IPS DF 6.9 (cell line): Measurements from ENCODE around the gene ARVCF.
"Not testable (repeated sequence)": the region's sequence is repeated elsewhere in the genome, so short reads cannot be mapped to it uniquely, and the experiment has no call there.

ENCODE experiments used
- DNase-seq: peaks from one replicate; pipeline ENCODE4 v3.0.0-alpha.2; 2013; ENCODE audit warnings: low read depth, low spot score
- H3K27ac ChIP-seq: one replicate; pipeline ENCODE4 v1.5.1; 2013; ENCODE audit warnings: low read length, control low read depth
- H3K27me3 ChIP-seq: 2 replicates; pipeline ENCODE4 v1.6.1; 2013; ENCODE audit warnings: mild to moderate bottlenecking, low read length; ENCODE audit not compliant: control insufficient read depth, insufficient read depth
- H3K36me3 ChIP-seq: 2 replicates; pipeline ENCODE4 v1.6.1; 2013; ENCODE audit warnings: low read length; ENCODE audit not compliant: control insufficient read depth, insufficient read depth
- H3K4me1 ChIP-seq: 2 replicates; pipeline ENCODE4 v1.6.1; 2013; ENCODE audit warnings: low read length; ENCODE audit not compliant: control insufficient read depth, insufficient read depth
- H3K4me3 ChIP-seq: 2 replicates; pipeline ENCODE4 v1.5.1; 2013; ENCODE audit warnings: mild to moderate bottlenecking, low read length
- H3K9me3 ChIP-seq: 2 replicates; pipeline ENCODE4 v1.6.1; 2013; ENCODE audit warnings: low read length, inconsistent platforms; ENCODE audit not compliant: control insufficient read depth, insufficient read depth
- WGBS: extraction: QIAGEN DNeasy Blood & Tissue Kit; methylation state at CpG from one replicate; pipeline ENCODE4 v1.1.7; 2013; ENCODE audit warnings: mixed read lengths, missing lambda C conversion rate; ENCODE audit not compliant: insufficient read length, insufficient coverage; 5-methylcytosine and 5-hydroxymethylcytosine counted together

The ARVCF gene

DNA sequence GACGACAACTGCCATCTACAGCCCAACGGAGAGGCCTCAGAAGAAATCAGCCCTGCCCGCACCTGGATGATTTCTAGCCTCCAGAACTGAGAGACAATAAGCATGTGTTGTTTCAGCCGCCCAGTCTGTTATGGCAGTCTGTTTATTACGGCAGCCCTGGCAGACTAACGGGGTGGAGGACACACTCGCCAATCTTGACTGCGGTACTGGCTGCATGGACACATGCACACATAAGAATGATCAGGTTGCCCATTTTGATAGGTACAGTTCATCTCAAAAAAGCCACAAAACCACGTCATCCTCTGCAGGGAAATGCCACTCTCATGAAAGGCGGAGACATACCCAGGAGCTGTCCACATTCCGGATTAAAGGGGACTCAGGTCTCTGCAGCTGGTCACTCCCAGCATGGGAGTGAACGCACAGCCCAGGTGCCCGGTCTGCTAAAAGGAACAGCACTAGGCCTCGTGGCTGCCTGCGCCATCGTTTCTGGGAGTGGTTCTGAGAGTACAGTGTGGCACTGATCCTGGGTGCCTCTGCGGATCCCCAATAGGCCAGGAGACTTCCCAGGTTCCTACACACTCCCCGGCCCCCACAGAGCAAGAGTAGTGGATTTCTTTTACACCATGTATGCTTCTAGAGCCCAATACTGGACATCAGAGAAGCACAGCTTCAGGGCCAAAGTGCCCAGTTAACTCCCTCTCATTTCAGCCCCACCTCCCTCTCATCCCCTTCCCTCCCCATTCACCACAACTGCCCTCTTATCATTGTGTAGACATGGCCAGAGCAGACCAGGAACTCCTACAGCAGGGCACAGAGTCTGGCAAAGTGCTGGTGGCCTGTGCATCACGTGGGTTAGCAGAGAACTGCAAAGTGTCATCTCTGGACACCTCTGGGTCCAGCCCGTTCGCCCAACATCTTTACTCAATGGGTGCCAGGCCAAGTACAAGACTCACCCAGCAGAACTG lies 86.8 kb downstream of the ARVCF start:
- Histone ChIP-seq H3K27ac (no peak overlapping the region), H3K9me3 (no peaks in the 10 kb centered on the region), H3K36me3 (no peaks in the 10 kb centered on the region), H3K4me1 (no peaks in the 10 kb centered on the region), H3K27me3 (no peaks in the 10 kb centered on the region), H3K4me3 (no peak overlapping the region)
- DNase-seq, result no peak
- no CpG with 5 or more reads among the region's 21 CpGs for WGBS

DNA sequence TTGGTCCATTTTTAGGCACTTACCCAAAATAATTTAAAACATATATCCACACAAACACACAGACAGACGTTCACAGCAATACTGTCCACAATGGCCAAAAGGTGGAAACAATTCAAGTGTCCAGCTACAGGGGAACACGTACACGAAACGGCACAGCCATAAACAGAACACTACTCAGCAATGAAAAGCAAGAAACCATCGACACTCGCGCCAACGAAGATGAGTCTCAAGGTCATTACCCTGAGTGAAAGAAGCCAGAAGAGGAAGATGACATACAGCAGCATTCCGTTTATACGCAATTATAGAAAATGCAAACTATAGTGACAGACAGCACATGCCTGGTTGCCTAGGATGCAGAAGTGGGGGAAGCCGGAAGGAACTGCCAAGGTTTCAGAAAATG lies 88.4 kb downstream of the ARVCF start:
- 100% methylated on average over 1 of the region's 11 CpGs for WGBS
- DNase-seq, result no peak
- no peak overlapping the region for H3K27ac ChIP-seq

DNA sequence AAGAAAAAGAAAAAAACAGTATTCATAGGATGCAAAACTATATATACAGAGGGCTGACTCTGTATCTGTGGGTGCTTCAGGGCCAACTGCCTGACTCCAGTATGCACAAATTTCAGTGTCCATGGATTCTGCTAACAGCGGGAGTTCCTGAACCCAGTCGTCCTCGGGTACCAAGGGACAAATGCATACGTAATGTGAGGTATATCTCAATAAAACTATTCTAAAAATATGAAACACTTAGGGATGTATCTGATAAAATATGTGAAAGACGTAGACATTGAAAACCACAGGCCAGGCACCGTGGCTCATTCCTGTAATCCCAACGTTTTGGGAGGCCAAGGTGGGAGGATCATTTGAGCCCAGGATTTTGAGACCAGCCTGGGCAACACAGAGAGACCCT lies 88.9 kb downstream of the ARVCF start:
- Histone ChIP-seq H3K4me1 (no peaks in the 10 kb centered on the region), H3K27ac (no peak overlapping the region), H3K27me3 (no peaks in the 10 kb centered on the region), H3K36me3 (no peaks in the 10 kb centered on the region), H3K9me3 (no peaks in the 10 kb centered on the region), H3K4me3 (no peak overlapping the region)
- no CpG with 5 or more reads among the region's 7 CpGs for WGBS
- no peak for DNase-seq

More for the DNA sequence above, 88.4 kb downstream of the ARVCF start:
- no peaks in the 10 kb centered on the region for H3K9me3 ChIP-seq
- no peaks in the 10 kb centered on the region for H3K36me3 ChIP-seq
- H3K4me3 ChIP-seq, result no peak overlapping the region
- H3K27me3 ChIP-seq, result no peaks in the 10 kb centered on the region
- H3K4me1 ChIP-seq, result no peaks in the 10 kb centered on the region

DNA sequence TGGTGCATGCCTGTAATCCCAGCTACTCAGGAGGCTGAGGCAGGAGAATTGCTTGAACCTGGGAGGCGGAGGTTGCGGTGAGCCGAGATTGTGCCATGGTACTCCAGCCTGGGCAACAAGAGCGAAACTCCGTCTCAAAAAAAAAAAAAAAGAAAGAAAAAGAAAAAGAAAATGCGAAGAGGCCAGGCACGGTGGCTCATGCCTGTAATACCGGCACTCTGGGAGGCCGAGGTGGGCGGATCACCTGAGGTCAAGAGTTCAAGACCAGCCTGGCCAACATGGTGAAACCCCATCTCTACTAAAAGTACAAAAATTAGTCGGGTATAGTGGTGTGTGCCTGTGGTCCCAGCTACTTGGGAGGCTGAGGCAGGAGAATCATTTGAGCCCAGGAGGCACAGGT lies 90.6 kb downstream of the ARVCF start:
- H3K36me3 ChIP-seq, H3K27me3 ChIP-seq, DNase-seq, H3K4me1 ChIP-seq, H3K4me3 ChIP-seq, H3K27ac ChIP-seq, H3K9me3 ChIP-seq: not testable (repeated sequence)
- no CpG with 5 or more reads among the region's 11 CpGs for WGBS

DNA sequence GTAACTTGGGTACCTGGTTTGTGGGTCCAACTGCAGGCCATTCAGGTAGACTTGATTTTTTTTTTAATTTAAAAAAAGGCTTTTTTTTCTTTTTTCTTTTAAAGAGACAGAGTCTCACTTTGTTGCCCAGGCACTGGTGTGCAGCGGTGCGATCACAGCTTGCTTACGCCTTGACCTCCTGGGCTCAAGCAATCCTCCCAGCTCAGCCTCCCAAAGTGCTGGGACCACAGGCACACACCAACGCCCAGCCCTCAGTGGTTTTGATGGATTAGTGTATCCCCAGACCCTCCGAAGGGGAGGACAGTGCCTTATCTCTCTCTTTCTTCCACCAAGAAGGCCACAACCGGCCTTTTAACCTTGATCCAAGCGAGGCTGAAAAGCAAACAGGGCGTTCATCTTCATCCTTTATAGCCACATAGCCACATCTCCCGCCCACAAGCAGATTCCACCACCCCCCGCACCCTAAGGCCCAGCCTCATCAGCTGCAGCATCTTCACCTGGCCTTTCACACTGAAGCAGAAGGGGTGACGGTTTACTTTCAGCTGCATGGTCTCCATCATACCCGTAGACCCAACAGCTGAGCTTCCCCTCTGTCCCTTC lies 92.6 kb downstream of the ARVCF start:
- Histone ChIP-seq H3K27ac (no peak overlapping the region), H3K9me3 (no peaks in the 10 kb centered on the region), H3K4me1 (no peaks in the 10 kb centered on the region), H3K4me3 (no peak overlapping the region), H3K36me3 (no peaks in the 10 kb centered on the region), H3K27me3 (no peaks in the 10 kb centered on the region)
- no peak for DNase-seq
- no CpG with 5 or more reads among the region's 12 CpGs for WGBS

DNA sequence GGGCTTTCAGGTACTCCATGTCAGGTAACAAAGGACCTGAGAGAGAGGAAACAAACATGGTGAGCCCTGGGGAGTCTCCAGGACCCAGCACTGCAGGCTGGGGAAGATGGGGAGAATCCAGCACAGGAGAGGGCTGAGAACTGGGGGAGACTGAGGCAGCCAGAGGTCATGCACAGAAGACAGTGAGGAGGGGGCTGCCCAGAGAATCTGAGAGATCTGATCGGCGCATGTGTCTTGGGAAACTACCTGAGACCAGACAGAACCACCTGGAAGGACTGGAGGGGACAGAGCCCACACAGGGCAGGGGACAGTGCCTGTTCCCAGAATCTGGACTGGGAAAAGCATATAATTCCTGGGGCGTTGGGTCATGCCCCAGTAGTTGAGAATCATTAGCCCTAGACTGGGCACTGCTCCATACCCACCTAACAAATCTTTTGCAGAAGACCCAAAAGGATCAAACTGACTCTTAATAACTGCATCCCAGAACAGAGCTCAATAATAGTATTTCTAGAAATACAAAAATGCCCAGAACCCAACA lies 95.0 kb downstream of the ARVCF start:
- Histone ChIP-seq H3K4me1 (no peaks in the 10 kb centered on the region), H3K9me3 (no peaks in the 10 kb centered on the region)

More for the DNA sequence above, 95.0 kb downstream of the ARVCF start:
- no peak overlapping the region for H3K27ac ChIP-seq
- no peak overlapping the region for H3K4me3 ChIP-seq
- no peaks in the 10 kb centered on the region for H3K36me3 ChIP-seq
- no CpG with 5 or more reads among the region's 3 CpGs for WGBS
- no peaks in the 10 kb centered on the region for H3K27me3 ChIP-seq
- no peak for DNase-seq
